A549 (cell line): ENCODE measurements around the gene ZNRF3.

ENCODE experiments used
- BHLHE40 ChIP-seq: IDR thresholded peaks from 2 replicates; pipeline ENCODE4 v1.6.1; 2012; ENCODE audit warnings: low read depth, low read length, inconsistent platforms
- CEBPB ChIP-seq, 2 experiments: fragments of >200 bp in 1 of 2; sonication (Bioruptor Twin) in 1 of 2; formaldehyde crosslinking in 1 of 2; IDR thresholded peaks; 2 replicates each; pipeline ENCODE4 v1.6.1; 2012 to 2016
- CTCF ChIP-seq: fragments of >200 bp; sonication (Bioruptor Twin); formaldehyde crosslinking; IDR thresholded peaks from 3 replicates; pipeline ENCODE4 v1.5.1; 2016
- FOSB ChIP-seq: fragments of 250-450 bp; sonication (Bioruptor Pico); IDR thresholded peaks from 2 replicates; pipeline ENCODE4 v1.5.0; 2020; ENCODE audit warnings: mild to moderate bottlenecking, moderate library complexity
- HDAC2 ChIP-seq: fragments of 200-600 bp; sonication (generic); IDR thresholded peaks from 2 replicates; pipeline ENCODE4 v1.6.1; 2016
- HMGXB4 ChIP-seq: fragments of 250-450 bp; sonication (Bioruptor Pico); IDR thresholded peaks from 2 replicates; pipeline ENCODE4 v1.5.0; 2021; ENCODE audit warnings: mild to moderate bottlenecking, moderate library complexity, borderline replicate concordance
- MAX ChIP-seq: IDR thresholded peaks from 2 replicates; pipeline ENCODE4 v1.6.1; 2012
- SMC3 ChIP-seq: fragments of >200 bp; sonication (Bioruptor Twin); formaldehyde crosslinking; IDR thresholded peaks from 3 replicates; pipeline ENCODE4 v1.6.1; 2018; ENCODE audit warnings: inconsistent platforms
- TF ChIP-seq, protein P1 (sequence below): fragments of 150-350 bp; IDR thresholded peaks from 2 replicates; pipeline ENCODE4 v1.6.1; 2014; ENCODE audit warnings: low read depth, mild to moderate bottlenecking, low read length

GRCh38 chr22:28977060-28977459, 93.7 kb downstream of the ZNRF3 start:
- TF ChIP-seq CTCF = no peak
- no peak for TF ChIP-seq HDAC2
- TF ChIP-seq MAX = no peak
- no peak for TF ChIP-seq CEBPB (IDR thresholded peaks at IDR 0.05)
- TF ChIP-seq HMGXB4 (CRISPR knock-in tag) = no peak
- no peak for TF ChIP-seq FOSB
- TF ChIP-seq SMC3 = no peak
- no peak for TF ChIP-seq BHLHE40
- TF ChIP-seq, protein P1, sequence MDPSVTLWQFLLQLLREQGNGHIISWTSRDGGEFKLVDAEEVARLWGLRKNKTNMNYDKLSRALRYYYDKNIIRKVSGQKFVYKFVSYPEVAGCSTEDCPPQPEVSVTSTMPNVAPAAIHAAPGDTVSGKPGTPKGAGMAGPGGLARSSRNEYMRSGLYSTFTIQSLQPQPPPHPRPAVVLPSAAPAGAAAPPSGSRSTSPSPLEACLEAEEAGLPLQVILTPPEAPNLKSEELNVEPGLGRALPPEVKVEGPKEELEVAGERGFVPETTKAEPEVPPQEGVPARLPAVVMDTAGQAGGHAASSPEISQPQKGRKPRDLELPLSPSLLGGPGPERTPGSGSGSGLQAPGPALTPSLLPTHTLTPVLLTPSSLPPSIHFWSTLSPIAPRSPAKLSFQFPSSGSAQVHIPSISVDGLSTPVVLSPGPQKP = no peak
